Panc1 (cell line): ENCODE measurements around the gene LRCH1. TPM values are rescaled to one million over a fixed set of nuclear protein-coding genes. Genes with fewer than 3 reads are reported as not detected.

Experiments used
- ATAC-seq: fragments of 200-7000 bp; cut with Tn5 transposase; 2 replicates; pipeline ENCODE4 v1.9.1; 2020; ENCODE audit warnings: mild to moderate bottlenecking, moderate library complexity
- BruUV-seq: library from RNA; stranded (reverse); fragments of 400-500 nt; replicated peaks from 2 replicates; lab custom pipeline; 2021; lab: Mats Ljungman, UMichigan
- CTCF ChIA-PET: fragments of 300-600 bp; sonication (Branson Sonifier 250); formaldehyde crosslinking; loops from one replicate; lab custom pipeline; 2022; ENCODE audit warnings: antibody characterized with exemption; lab: Charles Lee
- POLR2A ChIA-PET: fragments of 300-600 bp; sonication (Branson Sonifier 250); formaldehyde crosslinking; loops from one replicate; lab custom pipeline; 2022; ENCODE audit warnings: antibody characterized with exemption; lab: Charles Lee
- DNase-seq: peaks from one replicate; pipeline ENCODE4 v3.0.0-alpha.2; 2010; ENCODE audit warnings: low read depth, low spot score
- H3K27ac ChIP-seq: 2 replicates; pipeline ENCODE4 v1.5.1; 2011; ENCODE audit warnings: mild to moderate bottlenecking, low read length, inconsistent platforms
- H3K27me3 ChIP-seq: fragments of 200-500 bp; sonication (Bioruptor generic); 2 replicates; pipeline ENCODE4 v1.6.0; 2014; ENCODE audit warnings: low read length, inconsistent platforms; ENCODE audit not compliant: control insufficient read depth, insufficient read depth
- H3K36me3 ChIP-seq: fragments of 200-500 bp; sonication (Bioruptor generic); 2 replicates; pipeline ENCODE4 v1.5.1; 2014; ENCODE audit warnings: inconsistent platforms, mild to moderate bottlenecking, low read length, moderate library complexity; ENCODE audit not compliant: control insufficient read depth, insufficient read depth
- H3K4me1 ChIP-seq: 2 replicates; pipeline ENCODE4 v1.5.1; 2011; ENCODE audit warnings: inconsistent platforms, mild to moderate bottlenecking, low read length, moderate library complexity; ENCODE audit not compliant: control insufficient read depth, insufficient read depth
- H3K4me3 ChIP-seq, 2 experiments: 2 replicates each; pipeline ENCODE4 v1.5.1; 2011 to 2012; ENCODE audit warnings: low read depth in 2 of 2, low read length in 2 of 2, mild to moderate bottlenecking in 2 of 2, inconsistent platforms in 1 of 2, moderate library complexity in 1 of 2
- H3K9me3 ChIP-seq: fragments of 200-500 bp; sonication (Bioruptor generic); 2 replicates; pipeline ENCODE4 v1.5.1; 2014; ENCODE audit warnings: low read depth, mild to moderate bottlenecking, inconsistent platforms, low read length, moderate library complexity; ENCODE audit not compliant: control insufficient read depth, insufficient read depth
- POLR2AphosphoS5 ChIP-seq: IDR thresholded peaks from 2 replicates; pipeline ENCODE4 v1.6.1; 2012; ENCODE audit warnings: mild to moderate bottlenecking, low read depth, low read length, moderate library complexity
- SIN3A ChIP-seq: IDR thresholded peaks from 2 replicates; pipeline ENCODE4 v1.6.1; 2012; ENCODE audit warnings: low read depth, mild to moderate bottlenecking, low read length, moderate library complexity, borderline replicate concordance; ENCODE audit not compliant: insufficient read depth
- TCF7L2 ChIP-seq: IDR thresholded peaks from 2 replicates; pipeline ENCODE4 v1.6.1; 2011; ENCODE audit warnings: mild to moderate bottlenecking, low read depth, low read length, inconsistent platforms
- in situ Hi-C: cut with HindIII; loops from 2 replicates; pipeline ENCODE4 v1.10.0; 2016; ENCODE audit warnings: low sequenced_read_pairs, low pct_unique_long_range_greater_than_20kb
- intact Hi-C: fragments of 100-400 bp; cut with micrococcal nuclease; formaldehyde crosslinking; loops from one replicate; pipeline ENCODE4 v1.10.0; 2022; ENCODE audit not compliant: unreplicated experiment
- total RNA-seq: library from RNA; stranded (reverse); gene quantifications from one replicate; pipeline ENCODE4 v1.2.1, GENCODE V29; 2021; ENCODE audit not compliant: unreplicated experiment
- TF ChIP-seq, protein P1 (sequence below), 2 experiments: IDR thresholded peaks; 2 replicates each; pipeline ENCODE4 v1.6.1; 2011 to 2012; ENCODE audit warnings: low read depth in 2 of 2, control low read depth in 1 of 2, low read length in 1 of 2, mild to moderate bottlenecking in 1 of 2, moderate library complexity in 1 of 2; ENCODE audit not compliant: insufficient read depth in 1 of 2
- TF ChIP-seq, protein P2 (sequence below): fragments of 450-650 bp; IDR thresholded peaks from 2 replicates; pipeline ENCODE4 v1.5.1; 2017; ENCODE audit warnings: mild to moderate bottlenecking

Gene LRCH1
- total RNA-seq, 1 experiment from 2014 or later = 7.9 TPM

DNA sequence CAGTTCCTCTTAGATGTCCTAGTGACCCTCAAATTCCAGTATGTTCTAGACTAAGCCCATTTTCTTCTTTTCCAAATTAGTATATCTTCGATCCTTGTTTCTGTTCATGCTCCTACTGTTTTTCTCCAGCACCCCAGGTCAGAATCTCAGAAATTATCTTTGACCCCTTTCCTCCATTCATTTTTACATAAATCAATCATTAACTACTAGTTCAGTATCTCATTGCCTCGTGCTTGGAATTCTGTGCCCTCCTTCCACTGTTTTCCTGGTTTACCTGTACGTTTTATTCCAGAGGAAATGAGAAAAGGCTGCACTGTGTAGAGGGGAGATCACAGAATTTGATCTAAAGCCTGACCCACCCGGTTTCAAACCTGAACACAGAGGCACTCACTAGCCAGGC, 107.9 kb downstream of the LRCH1 start:
- intact Hi-C loops = no loop called here
- ATAC-seq = no peak
- TF ChIP-seq, protein P1, sequence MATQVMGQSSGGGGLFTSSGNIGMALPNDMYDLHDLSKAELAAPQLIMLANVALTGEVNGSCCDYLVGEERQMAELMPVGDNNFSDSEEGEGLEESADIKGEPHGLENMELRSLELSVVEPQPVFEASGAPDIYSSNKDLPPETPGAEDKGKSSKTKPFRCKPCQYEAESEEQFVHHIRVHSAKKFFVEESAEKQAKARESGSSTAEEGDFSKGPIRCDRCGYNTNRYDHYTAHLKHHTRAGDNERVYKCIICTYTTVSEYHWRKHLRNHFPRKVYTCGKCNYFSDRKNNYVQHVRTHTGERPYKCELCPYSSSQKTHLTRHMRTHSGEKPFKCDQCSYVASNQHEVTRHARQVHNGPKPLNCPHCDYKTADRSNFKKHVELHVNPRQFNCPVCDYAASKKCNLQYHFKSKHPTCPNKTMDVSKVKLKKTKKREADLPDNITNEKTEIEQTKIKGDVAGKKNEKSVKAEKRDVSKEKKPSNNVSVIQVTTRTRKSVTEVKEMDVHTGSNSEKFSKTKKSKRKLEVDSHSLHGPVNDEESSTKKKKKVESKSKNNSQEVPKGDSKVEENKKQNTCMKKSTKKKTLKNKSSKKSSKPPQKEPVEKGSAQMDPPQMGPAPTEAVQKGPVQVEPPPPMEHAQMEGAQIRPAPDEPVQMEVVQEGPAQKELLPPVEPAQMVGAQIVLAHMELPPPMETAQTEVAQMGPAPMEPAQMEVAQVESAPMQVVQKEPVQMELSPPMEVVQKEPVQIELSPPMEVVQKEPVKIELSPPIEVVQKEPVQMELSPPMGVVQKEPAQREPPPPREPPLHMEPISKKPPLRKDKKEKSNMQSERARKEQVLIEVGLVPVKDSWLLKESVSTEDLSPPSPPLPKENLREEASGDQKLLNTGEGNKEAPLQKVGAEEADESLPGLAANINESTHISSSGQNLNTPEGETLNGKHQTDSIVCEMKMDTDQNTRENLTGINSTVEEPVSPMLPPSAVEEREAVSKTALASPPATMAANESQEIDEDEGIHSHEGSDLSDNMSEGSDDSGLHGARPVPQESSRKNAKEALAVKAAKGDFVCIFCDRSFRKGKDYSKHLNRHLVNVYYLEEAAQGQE (IDR thresholded peaks at IDR 0.05; ENCODE audit: insufficient read depth in 1 of 2, low read depth in 2 of 2, low read length in 1 of 2) = no peak
- no peak for TF ChIP-seq POLR2AphosphoS5
- no peak for TF ChIP-seq SIN3A
- TF ChIP-seq TCF7L2 = no peak
- TF ChIP-seq, protein P2, sequence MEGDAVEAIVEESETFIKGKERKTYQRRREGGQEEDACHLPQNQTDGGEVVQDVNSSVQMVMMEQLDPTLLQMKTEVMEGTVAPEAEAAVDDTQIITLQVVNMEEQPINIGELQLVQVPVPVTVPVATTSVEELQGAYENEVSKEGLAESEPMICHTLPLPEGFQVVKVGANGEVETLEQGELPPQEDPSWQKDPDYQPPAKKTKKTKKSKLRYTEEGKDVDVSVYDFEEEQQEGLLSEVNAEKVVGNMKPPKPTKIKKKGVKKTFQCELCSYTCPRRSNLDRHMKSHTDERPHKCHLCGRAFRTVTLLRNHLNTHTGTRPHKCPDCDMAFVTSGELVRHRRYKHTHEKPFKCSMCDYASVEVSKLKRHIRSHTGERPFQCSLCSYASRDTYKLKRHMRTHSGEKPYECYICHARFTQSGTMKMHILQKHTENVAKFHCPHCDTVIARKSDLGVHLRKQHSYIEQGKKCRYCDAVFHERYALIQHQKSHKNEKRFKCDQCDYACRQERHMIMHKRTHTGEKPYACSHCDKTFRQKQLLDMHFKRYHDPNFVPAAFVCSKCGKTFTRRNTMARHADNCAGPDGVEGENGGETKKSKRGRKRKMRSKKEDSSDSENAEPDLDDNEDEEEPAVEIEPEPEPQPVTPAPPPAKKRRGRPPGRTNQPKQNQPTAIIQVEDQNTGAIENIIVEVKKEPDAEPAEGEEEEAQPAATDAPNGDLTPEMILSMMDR = no peak
- H3K27me3 ChIP-seq = no peaks in the 10 kb centered on the region
- in situ Hi-C loops = no loop called here
- H3K27ac ChIP-seq = no peak overlapping the region
- ChIA-PET POLR2A (interaction anchor here (0.6 kb wide), 1 partner anchor 24 kb away, joined by 3 read pairs; no protein-coding TSS in a partner anchor), CTCF (no interaction called here)
- H3K36me3 ChIP-seq = no peaks in the 10 kb centered on the region
- no peak overlapping the region for H3K4me3 ChIP-seq
- DNase-seq = no peak
- H3K9me3 ChIP-seq = no peaks in the 10 kb centered on the region
- BruUV-seq = no TSS peak
- 0 out of 2 replicates have a peak, but pooled peaks cover 3% of the 10 kb centered on the region for H3K4me1 ChIP-seq

DNA sequence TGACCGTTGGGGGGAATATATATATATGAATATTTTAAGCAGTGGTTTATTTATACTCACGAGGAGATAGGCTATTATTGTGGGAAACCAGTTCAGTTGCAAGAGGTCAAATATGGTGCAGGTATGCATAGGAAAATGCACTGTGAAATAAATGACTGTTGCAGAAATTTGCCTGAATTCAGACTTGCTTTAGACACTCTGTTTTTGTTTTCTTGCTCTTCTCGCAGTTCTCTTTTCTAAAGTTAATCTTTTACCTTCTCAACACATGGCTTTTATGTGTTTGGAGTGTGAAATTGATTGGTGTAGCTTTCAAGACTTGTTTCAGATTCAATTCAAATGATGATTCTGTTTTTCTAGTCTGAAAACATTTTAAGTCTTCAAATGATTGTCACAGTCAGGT, 109.7 kb downstream of the LRCH1 start:
- ATAC-seq (no peak), DNase-seq (no peak)
- in situ Hi-C loops (no loop called here), intact Hi-C loops (no loop called here)
- TF ChIP-seq, protein P1 (IDR thresholded peaks at IDR 0.05; ENCODE audit: insufficient read depth in 1 of 2, low read depth in 2 of 2, low read length in 1 of 2) = no peak
- no peak for TF ChIP-seq POLR2AphosphoS5
- TF ChIP-seq SIN3A = no peak
- TF ChIP-seq, protein P2 = no peak
- TF ChIP-seq TCF7L2 = no peak
- Histone ChIP-seq H3K36me3 (no peaks in the 10 kb centered on the region), H3K9me3 (no peaks in the 10 kb centered on the region), H3K4me1 (0 out of 2 replicates have a peak, but pooled peaks cover 3% of the 10 kb centered on the region), H3K4me3 (no peak overlapping the region), H3K27ac (no peak overlapping the region), H3K27me3 (no peaks in the 10 kb centered on the region)
- ChIA-PET CTCF (no interaction called here), POLR2A (no interaction called here)
- no TSS peak for BruUV-seq
